ENCODE measurements around the gene KRTAP4-4.
"Not testable (repeated sequence)": the region's sequence is repeated elsewhere in the genome, so short reads cannot be mapped to it uniquely, and the experiment has no call there.

Gene KRTAP4-4

DNA sequence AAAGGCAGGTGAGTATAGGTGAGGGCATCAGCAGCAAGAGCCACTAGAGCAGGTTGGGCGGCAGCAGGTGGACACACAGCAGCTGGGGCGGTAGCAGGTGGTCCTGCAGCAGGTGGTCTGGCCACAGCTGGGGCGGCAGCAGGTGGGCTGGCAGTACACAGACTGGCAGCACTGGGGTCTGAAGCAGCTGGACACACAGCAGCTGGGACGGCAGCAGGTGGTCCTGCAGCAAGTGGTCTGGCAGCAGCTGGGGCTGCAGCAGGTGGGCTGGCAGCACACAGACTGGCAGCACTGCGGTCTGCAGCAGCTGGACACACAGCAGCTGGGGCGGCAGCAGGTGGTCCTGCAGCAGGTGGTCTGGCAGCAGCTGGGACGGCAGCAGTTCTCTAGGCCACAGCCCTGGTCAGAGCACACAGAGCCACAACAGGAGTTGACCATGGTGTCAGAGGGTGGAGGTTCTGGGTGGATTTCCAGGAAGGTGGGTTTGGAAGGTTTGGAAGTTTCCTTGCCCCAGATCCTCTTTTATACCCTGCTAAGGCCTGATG is 17.3 kb upstream of the KRTAP4-4 start, which contains the start of gene KRTAP4-2:
Gene KRTAP4-2, minus strand, starts transcription at position 495 of the 545 bp plus-strand sequence. Its CDS starts 57 bp downstream, at position 438.
- Histone ChIP-seq H3K4me3 (ENCODE audit: insufficient read depth, low read depth, low read length) (no peak within 1 kb of the TSS), H3K4me1 (ENCODE audit: control insufficient read depth, insufficient read depth, low read length) (no peaks in the 10 kb centered on the region), H3K9me3 (ENCODE audit: control insufficient read depth, low read length) (no peaks in the 10 kb centered on the region), H3K36me3 (ENCODE audit: control insufficient read depth, insufficient read depth, low read length) (no peaks in the 10 kb centered on the region), H3K27me3 (ENCODE audit: control insufficient read depth, insufficient read depth, low read length, poor library complexity, severe bottlenecking) (no peaks in the 10 kb centered on the region), H3K27ac (ENCODE audit: insufficient read depth, low read depth, low read length, poor library complexity, severe bottlenecking) (no peak within 1 kb of the TSS)
- WGBS, 2 experiments, result 93 to 95% methylated on average over 6 to 7 of the region's 7 CpGs

- Histone ChIP-seq H3K4me3 (ENCODE audit: insufficient read depth, low read depth, low read length) (no peak overlapping the region), H3K4me1 (ENCODE audit: control insufficient read depth, insufficient read depth, low read length) (no peaks in the 10 kb centered on the region), H3K36me3 (ENCODE audit: control insufficient read depth, insufficient read depth, low read length) (no peaks in the 10 kb centered on the region), H3K27me3 (ENCODE audit: control insufficient read depth, insufficient read depth, low read length, poor library complexity, severe bottlenecking) (no peaks in the 10 kb centered on the region), H3K9me3 (ENCODE audit: control insufficient read depth, low read length) (no peaks in the 10 kb centered on the region), H3K27ac (ENCODE audit: insufficient read depth, low read depth, low read length, poor library complexity, severe bottlenecking) (no peak overlapping the region)
- WGBS, 2 experiments, result 94 to 96% methylated on average over 3 of the region's 3 CpGs
Observed at GRCh38 chr17:41176744-41177387, 16.3 kb upstream of the KRTAP4-4 start.

DNA sequence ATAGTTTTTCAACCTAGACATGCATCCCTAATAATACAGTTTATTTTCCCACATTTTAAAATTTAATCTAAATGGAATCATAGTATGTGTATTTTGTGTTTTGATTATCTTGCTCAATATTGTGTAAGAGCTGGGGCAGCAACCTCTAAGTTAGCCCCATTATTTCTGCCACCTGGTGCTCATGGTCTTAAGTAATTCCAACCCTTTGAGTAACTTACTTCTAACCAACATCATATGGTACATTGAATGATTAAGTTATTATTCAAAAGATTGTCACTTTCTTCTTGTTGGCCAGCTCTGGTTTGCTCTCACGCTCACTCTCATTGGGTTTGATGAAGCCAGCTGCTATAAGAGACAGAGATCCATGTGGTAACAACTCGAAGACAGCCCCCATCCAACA is 11.3 kb upstream of the KRTAP4-4 start:
- Histone ChIP-seq H3K4me3 (ENCODE audit: insufficient read depth, low read depth, low read length) (no peak overlapping the region), H3K4me1 (ENCODE audit: control insufficient read depth, insufficient read depth, low read length) (no peaks in the 10 kb centered on the region), H3K9me3 (ENCODE audit: control insufficient read depth, low read length) (no peaks in the 10 kb centered on the region), H3K27ac (ENCODE audit: insufficient read depth, low read depth, low read length, poor library complexity, severe bottlenecking) (no peak overlapping the region), H3K27me3 (ENCODE audit: control insufficient read depth, insufficient read depth, low read length, poor library complexity, severe bottlenecking) (no peaks in the 10 kb centered on the region), H3K36me3 (ENCODE audit: control insufficient read depth, insufficient read depth, low read length) (no peaks in the 10 kb centered on the region)
- WGBS, 2 experiments, result 88 to 94% methylated on average over 2 of the region's 2 CpGs

DNA sequence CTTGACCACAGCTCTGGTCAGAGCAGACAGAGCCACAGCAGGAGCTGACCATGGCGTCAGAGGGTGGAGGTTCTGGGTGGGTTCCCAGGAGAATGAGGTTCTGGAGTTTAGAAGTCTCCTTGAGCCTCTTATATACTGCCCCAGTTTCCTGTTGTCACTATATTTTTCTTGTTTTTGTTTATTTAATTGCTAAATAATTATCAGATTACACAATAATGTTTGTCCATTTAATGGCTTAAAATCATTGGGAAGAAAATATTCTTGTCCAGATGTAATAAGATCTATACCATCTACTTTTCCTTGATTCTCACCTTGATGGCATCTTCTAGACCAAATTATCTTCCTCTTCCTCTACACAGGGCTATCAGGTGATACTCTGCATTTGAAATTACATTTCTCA is 7.6 kb upstream of the KRTAP4-4 start, which contains the start of gene KRTAP4-3:
Gene KRTAP4-3, minus strand, starts transcription at position 101 of the 400 bp plus-strand sequence. Its CDS starts 49 bp downstream, at position 52.
- no peak within 1 kb of the TSS for H3K4me3 ChIP-seq (ENCODE audit: insufficient read depth, low read depth, low read length)
- no peaks in the 10 kb centered on the region for H3K36me3 ChIP-seq (ENCODE audit: control insufficient read depth, insufficient read depth, low read length)
- H3K4me1 ChIP-seq (ENCODE audit: control insufficient read depth, insufficient read depth, low read length), result no peaks in the 10 kb centered on the region
- WGBS, 2 experiments, result 64 to 90% methylated on average over 1 of the region's 1 CpG
- H3K9me3 ChIP-seq (ENCODE audit: control insufficient read depth, low read length), result no peaks in the 10 kb centered on the region
- H3K27ac ChIP-seq (ENCODE audit: insufficient read depth, low read depth, low read length, poor library complexity, severe bottlenecking), result no peak within 1 kb of the TSS
- no peaks in the 10 kb centered on the region for H3K27me3 ChIP-seq (ENCODE audit: control insufficient read depth, insufficient read depth, low read length, poor library complexity, severe bottlenecking)

DNA sequence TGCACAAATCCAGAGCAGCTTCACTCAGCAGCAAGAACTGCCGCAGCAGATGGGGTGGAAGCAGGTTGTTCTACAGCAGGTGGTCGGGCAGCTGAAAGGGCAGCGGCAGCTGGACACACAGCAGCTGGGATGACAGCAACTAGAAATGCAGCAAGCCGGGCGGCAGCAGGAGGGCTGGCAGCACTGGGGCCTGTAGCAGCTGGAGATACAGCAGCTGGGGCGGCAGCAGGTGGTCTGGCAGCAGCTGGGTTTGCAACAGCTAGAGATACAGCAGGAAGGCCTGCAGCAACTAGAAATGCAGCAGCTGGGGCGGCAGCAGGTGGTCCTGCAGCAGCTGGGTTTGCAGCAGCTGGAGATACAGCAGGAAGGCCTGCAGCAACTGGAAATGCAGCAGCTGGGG is 7.0 kb upstream of the KRTAP4-4 start:
- no peaks in the 10 kb centered on the region for H3K4me1 ChIP-seq (ENCODE audit: control insufficient read depth, insufficient read depth, low read length)
- no peaks in the 10 kb centered on the region for H3K9me3 ChIP-seq (ENCODE audit: control insufficient read depth, low read length)
- no peaks in the 10 kb centered on the region for H3K36me3 ChIP-seq (ENCODE audit: control insufficient read depth, insufficient read depth, low read length)
- H3K27me3 ChIP-seq (ENCODE audit: control insufficient read depth, insufficient read depth, low read length, poor library complexity, severe bottlenecking), result no peaks in the 10 kb centered on the region
- 85 to 87% methylated on average over 7 of the region's 7 CpGs for WGBS, 2 experiments
- H3K27ac ChIP-seq (ENCODE audit: insufficient read depth, low read depth, low read length, poor library complexity, severe bottlenecking), result no peak overlapping the region
- no peak overlapping the region for H3K4me3 ChIP-seq (ENCODE audit: insufficient read depth, low read depth, low read length)

GRCh38 chr17:41163828-41164227 is 3.3 kb upstream of the KRTAP4-4 start:
- Histone ChIP-seq H3K27ac (ENCODE audit: insufficient read depth, low read depth, low read length, poor library complexity, severe bottlenecking) (no peak overlapping the region), H3K4me1 (ENCODE audit: control insufficient read depth, insufficient read depth, low read length) (no peaks in the 10 kb centered on the region), H3K36me3 (ENCODE audit: control insufficient read depth, insufficient read depth, low read length) (no peaks in the 10 kb centered on the region), H3K27me3 (ENCODE audit: control insufficient read depth, insufficient read depth, low read length, poor library complexity, severe bottlenecking) (no peaks in the 10 kb centered on the region), H3K4me3 (ENCODE audit: insufficient read depth, low read depth, low read length) (no peak overlapping the region), H3K9me3 (ENCODE audit: control insufficient read depth, low read length) (no peaks in the 10 kb centered on the region)
- WGBS, 2 experiments, result 92 to 93% methylated on average over 5 to 7 of the region's 7 CpGs

- not testable (repeated sequence) for H3K27me3 ChIP-seq (ENCODE audit: control insufficient read depth, insufficient read depth, low read length, poor library complexity, severe bottlenecking); H3K4me1 ChIP-seq (ENCODE audit: control insufficient read depth, insufficient read depth, low read length); H3K36me3 ChIP-seq (ENCODE audit: control insufficient read depth, insufficient read depth, low read length); H3K27ac ChIP-seq (ENCODE audit: insufficient read depth, low read depth, low read length, poor library complexity, severe bottlenecking); H3K9me3 ChIP-seq (ENCODE audit: control insufficient read depth, low read length); H3K4me3 ChIP-seq (ENCODE audit: insufficient read depth, low read depth, low read length)
- 91 to 92% methylated on average over 3 of the region's 3 CpGs for WGBS, 2 experiments
Observed at GRCh38 chr17:41160190-41160589, 358 bp downstream of the KRTAP4-4 start.

DNA sequence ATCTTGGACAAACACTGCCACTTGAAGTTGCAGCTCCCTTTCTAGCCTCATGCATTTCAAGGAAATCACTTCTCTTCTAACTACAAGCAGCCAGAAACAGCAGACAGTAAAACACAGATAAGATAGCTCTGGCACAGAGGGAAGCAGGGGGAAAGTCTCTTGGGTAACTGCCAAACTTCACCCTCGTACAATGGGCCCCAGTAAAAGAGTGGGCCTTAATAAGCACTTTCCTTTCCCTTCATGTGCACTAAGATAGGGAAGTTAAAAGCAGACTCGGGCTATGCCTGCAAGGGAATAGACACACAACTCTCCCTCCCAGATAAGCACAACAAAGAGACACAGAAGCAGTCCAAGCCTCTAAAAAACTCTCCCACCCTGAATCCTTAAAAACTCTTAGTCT is 6.7 kb downstream of the KRTAP4-4 start:
- Histone ChIP-seq H3K27me3 (ENCODE audit: control insufficient read depth, insufficient read depth, low read length, poor library complexity, severe bottlenecking) (no peaks in the 10 kb centered on the region), H3K4me3 (ENCODE audit: insufficient read depth, low read depth, low read length) (no peak overlapping the region), H3K36me3 (ENCODE audit: control insufficient read depth, insufficient read depth, low read length) (no peaks in the 10 kb centered on the region), H3K9me3 (ENCODE audit: control insufficient read depth, low read length) (no peaks in the 10 kb centered on the region), H3K4me1 (ENCODE audit: control insufficient read depth, insufficient read depth, low read length) (no peaks in the 10 kb centered on the region), H3K27ac (ENCODE audit: insufficient read depth, low read depth, low read length, poor library complexity, severe bottlenecking) (no peak overlapping the region)
- WGBS, 2 experiments, result 75 to 82% methylated on average over 2 of the region's 2 CpGs

- Histone ChIP-seq H3K27ac (ENCODE audit: insufficient read depth, low read depth, low read length, poor library complexity, severe bottlenecking) (no peak overlapping the region), H3K27me3 (ENCODE audit: control insufficient read depth, insufficient read depth, low read length, poor library complexity, severe bottlenecking) (no peaks in the 10 kb centered on the region), H3K4me1 (ENCODE audit: control insufficient read depth, insufficient read depth, low read length) (no peaks in the 10 kb centered on the region), H3K9me3 (ENCODE audit: control insufficient read depth, low read length) (no peaks in the 10 kb centered on the region), H3K4me3 (ENCODE audit: insufficient read depth, low read depth, low read length) (no peak overlapping the region), H3K36me3 (ENCODE audit: control insufficient read depth, insufficient read depth, low read length) (no peaks in the 10 kb centered on the region)
- 80 to 88% methylated on average over 2 of the region's 2 CpGs for WGBS, 2 experiments
Observed at GRCh38 chr17:41151525-41151924, 9.0 kb downstream of the KRTAP4-4 start.

- Histone ChIP-seq H3K4me1 (ENCODE audit: control insufficient read depth, insufficient read depth, low read length) (no peaks in the 10 kb centered on the region), H3K36me3 (ENCODE audit: control insufficient read depth, insufficient read depth, low read length) (no peaks in the 10 kb centered on the region), H3K27ac (ENCODE audit: insufficient read depth, low read depth, low read length, poor library complexity, severe bottlenecking) (no peak overlapping the region), H3K27me3 (ENCODE audit: control insufficient read depth, insufficient read depth, low read length, poor library complexity, severe bottlenecking) (no peaks in the 10 kb centered on the region), H3K4me3 (ENCODE audit: insufficient read depth, low read depth, low read length) (no peak overlapping the region), H3K9me3 (ENCODE audit: control insufficient read depth, low read length) (no peaks in the 10 kb centered on the region)
- 94% methylated on average over 4 of the region's 4 CpGs for WGBS, 2 experiments
Observed at GRCh38 chr17:41150026-41150425, 10.5 kb downstream of the KRTAP4-4 start.
